GM15510 (cell line): ENCODE measurements around the gene HMG20B.

Experiments
- POLR2A ChIP-seq: IDR thresholded peaks from 3 replicates; pipeline ENCODE4 v1.6.1; 2011; ENCODE audit warnings: borderline replicate concordance; ENCODE audit not compliant: insufficient read length; ENCODE audit errors: extremely low read depth

The HMG20B gene

GRCh38 chr19:3544742-3545668, 27.7 kb upstream of the HMG20B start:
- no peak for TF ChIP-seq POLR2A

DNA sequence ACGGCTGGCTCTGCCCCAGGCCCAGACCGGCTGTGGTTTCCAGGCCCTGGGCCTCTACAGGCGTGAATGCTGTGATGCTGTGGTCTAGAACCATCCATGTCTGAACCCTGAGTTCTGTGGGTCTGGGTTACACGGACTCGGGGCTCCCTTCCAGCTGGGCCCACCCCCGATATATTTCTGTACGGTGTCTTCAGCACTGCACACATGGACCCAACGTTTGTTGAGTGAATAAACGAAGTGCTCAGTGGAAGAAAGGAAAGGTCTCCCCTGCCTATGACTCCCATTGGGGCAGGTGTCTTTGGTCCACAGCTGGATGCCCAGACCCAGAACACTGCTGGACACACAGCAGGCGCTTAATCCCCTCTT, 27.1 kb upstream of the HMG20B start:
- TF ChIP-seq POLR2A: no peak

DNA sequence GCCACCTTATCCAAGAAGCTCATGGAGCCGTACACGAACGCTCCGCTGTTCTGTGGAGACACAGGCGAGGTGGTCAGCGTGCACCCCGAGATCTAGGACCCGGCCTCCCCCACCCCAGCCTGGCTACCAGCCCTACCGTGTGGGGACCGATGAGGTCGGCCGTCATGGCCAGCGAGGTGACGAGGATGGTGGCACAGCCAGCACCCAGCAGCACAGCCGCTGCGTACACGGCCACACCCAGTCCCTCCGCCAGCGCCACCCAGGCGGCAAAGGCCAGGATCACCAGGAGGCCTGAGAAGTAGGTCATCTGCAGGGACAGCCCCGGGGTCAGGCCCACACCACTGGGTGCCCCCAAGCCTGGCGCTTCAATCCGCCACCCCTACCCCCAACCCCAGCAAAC, 26.6 kb upstream of the HMG20B start:
- TF ChIP-seq POLR2A: no peak

DNA sequence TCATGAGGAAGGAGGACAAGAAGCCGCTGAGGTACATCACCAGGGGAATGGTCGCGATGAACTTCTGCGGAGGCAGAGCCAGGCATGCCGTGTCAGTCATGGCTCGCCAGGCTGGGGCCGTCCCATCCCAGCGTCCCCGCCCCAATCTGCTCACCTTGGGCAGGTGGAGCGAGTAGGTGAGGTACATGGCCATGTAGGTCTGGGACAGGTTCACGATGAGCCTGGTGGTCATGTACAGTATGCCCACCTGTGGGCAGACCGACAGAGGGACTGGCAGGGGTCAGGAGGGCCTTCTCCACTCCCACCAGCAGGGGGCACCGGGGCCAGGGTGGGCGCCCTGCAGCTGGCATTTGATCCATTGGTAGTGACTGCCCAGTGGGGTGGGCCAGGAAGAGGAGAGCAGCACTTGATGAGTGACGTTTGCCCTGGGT, 25.4 kb upstream of the HMG20B start:
- TF ChIP-seq POLR2A: no peak

- no peak for TF ChIP-seq POLR2A
These were observed 24.9 kb upstream of the HMG20B start for GRCh38 chr19:3547767-3548282.

DNA sequence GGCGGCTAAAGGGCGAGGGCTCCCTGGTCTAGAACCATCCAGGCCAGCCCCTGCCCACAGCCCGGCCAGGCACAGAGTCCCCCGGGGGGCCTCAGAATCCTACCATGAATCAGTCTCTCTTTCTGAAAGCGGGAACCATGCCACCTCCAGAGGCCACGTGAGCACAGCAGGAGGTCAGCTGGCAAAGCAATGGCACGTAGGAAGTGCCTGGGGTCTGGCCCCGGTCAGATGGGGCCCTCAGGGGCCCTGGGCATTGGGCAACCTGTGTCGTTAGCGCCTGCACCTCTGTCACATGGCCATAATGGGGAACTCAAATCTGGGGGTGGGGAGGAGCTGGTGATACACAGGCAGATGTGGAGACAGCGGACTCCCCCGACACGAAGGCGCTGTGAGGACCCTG, 24.1 kb upstream of the HMG20B start:
- TF ChIP-seq POLR2A: no peak

- no peak for TF ChIP-seq POLR2A
These were observed 22.9 kb upstream of the HMG20B start for GRCh38 chr19:3549816-3550215.

DNA sequence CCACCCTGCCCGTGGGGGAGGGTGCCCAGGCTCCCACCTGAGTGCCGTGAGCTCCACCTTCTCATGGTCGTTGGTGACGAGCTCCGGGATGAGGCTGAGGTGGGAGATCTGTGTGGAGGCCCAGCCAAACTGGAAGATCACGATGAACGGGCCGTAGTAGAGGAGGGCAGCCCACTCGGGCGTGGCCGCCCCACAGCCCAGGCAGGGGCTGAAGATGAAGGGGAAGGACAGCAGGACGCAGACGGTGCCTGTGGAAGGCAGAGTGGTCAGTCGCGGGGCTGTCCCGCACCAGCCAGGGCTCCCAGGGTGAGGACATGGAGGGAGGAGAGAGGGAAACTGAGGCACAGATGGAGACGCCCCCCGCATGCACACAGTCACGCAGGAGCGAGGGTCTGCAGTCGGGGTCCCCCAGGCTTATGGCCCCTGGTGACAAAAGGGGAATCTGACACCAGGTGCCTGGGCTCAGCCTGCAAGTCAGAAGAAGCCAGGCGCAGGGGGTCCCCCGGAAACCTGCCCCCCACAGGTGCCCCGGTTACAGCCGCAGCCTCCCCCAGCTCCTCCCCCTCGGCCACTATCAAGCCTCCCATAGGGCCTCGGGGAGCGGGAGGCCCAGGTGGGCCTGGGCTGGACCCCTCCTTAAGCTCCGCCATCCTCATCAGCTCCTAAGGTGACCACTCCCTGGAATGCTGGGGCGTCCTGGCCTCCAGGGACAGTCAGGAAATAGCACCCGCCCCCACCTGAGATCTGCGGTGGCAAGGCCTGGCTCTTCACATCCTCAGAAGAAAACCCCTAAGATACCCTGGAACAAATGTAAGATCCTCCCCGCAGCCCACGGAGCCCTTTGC, 21.6 kb upstream of the HMG20B start:
- TF ChIP-seq POLR2A: no peak

DNA sequence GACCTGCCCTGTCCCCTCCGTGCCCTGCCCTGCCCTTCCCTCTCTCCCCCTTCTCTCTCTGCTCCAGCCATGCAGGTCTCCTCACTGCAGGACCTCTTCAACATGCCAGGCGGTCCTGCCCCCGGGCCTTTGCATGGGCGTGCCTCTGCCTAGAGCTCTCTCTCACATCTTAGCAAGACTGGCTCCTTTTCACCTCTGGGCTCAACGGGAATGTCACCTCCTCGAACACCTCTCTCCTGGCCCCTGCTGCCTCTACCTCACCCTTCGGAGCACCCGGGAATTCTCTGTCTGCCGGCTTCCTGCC, 21.0 kb upstream of the HMG20B start:
- no peak for TF ChIP-seq POLR2A

DNA sequence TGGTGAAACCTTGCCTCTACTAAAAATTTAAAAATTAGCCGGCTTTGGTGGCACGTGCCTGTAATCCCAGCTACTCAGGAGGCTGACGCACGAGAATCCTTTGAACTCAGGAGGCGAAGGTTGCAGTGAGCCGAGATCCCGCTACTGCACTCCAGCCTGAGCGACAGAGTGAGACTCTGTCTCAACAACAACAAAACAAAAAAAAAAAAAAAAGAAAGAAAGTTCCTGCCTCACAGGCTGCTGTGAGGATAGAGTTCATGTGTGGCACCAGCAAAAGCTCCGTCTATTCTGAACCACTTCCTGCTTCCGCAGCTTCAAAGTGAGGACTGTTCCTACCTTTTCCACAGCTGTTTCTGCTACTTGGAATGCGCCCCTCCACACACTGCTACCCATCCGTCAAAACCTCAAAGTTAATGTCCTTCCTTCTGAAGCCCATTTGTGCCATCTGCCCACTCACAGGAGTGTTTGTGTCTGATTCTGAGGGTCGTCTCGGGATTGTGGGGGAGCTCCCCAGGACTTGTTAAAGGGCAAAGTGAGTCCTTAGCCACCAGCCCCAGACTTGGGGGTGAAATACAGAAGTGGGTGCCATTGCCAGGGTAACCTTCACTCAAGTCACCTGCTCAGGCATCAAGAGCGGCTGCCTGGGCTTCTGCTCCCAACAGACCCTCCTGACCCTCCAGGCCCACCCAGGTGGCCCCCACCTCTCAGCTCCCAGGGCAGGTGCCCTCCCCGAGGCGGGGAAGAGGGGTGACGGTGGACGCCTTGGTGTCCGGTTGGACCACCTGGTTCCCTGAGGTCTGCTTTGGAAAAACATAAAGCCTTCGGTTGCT, 18.3 kb upstream of the HMG20B start:
- TF ChIP-seq POLR2A: no peak

DNA sequence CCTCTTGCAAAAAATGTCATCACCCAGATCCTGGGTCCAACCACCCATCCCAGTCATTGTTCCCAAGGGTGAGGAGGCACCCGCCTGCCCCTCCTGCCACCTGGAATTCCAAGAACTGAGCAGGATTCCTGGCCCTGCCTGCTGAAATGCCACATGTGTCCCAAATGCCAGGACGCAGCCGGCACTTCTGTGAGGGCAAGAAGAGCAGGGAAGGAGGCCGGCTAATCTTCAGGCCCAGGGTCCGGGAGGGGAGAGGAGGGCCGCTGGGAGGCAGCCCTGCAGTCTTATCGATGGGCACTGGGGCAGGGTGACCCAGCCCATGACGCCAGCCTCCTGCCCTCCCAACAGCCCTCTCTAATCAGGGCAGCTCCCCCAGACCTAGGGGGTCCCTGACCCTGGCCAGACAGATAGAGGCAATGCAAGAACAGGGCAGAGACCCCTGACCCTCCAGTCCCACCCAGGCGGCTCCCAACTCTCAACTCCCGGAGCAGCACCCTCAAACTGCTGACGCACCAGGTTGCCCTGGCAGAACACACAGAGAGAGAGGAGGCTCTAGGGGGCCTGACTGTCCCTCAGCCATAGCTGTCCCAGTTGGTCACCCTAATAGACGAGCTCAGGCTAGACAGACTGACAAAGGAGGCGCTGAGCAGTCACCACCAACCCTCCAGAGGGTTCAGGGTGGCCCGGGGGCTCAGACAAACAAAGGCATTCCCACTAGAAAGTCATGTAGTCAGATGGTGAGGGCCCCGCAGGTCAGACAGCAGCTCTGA, 16.9 kb upstream of the HMG20B start:
- TF ChIP-seq POLR2A: no peak

DNA sequence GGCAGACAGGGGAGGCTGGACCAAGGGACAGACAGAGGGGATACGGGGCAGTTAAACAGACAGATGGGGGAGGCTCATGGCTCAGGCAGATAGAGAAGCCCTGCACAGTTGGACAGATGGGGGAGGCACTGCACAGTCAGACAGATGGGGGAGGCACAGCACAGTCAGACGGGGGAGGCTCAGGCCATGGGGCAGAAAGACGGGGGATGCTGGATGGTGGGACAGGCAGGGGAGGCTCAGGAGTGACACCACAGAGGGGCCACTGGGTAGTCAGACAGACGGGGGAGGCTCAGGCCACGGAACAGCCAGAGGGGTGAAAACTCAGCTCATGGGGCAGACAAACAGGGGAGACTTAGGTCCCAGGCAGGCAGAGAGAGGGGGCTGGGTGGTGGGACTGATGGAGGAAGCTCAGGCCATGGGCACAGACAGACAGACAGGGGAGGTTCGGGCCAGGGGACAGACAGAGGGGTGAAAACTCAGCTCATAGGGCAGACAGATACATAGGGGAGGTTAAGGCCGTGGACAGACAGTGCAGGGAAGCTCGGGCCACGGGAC, 16.2 kb upstream of the HMG20B start:
- TF ChIP-seq POLR2A: no peak

- TF ChIP-seq POLR2A: no peak
These were observed 15.7 kb upstream of the HMG20B start for GRCh38 chr19:3556978-3557460.
